Activated B cell treated with CpG ODN at 0.5 μM for 24 hours (primary cell): ENCODE data around the gene PDE1A. TPM values are rescaled to one million over a fixed set of nuclear protein-coding genes. Genes with fewer than 3 reads are reported as not detected.

Experiments
- ATAC-seq: fragments of 200-7000 bp; cut with Tn5 transposase; one replicate; pipeline ENCODE4 v1.10.0; 2021; ENCODE audit warnings: low read depth, mild to moderate bottlenecking, moderate library complexity
- CTCF ChIA-PET: fragments of 350-600 bp; sonication (Branson Sonifier 250); formaldehyde crosslinking; loops from one replicate; lab custom pipeline; 2021; ENCODE audit warnings: antibody characterized with exemption; lab: Charles Lee
- POLR2A ChIA-PET: fragments of 350-600 bp; sonication (Branson Sonifier 250); formaldehyde crosslinking; loops from one replicate; lab custom pipeline; 2021; ENCODE audit warnings: antibody characterized with exemption; lab: Charles Lee
- DNase-seq: peaks from one replicate; pipeline ENCODE4 v3.0.0; 2022
- H3K27ac Mint-ChIP-seq: one replicate; pipeline ENCODE4 v1.8.0; 2020; ENCODE audit warnings: mixed read lengths
- H3K27me3 Mint-ChIP-seq: one replicate; pipeline ENCODE4 v1.8.0; 2021; ENCODE audit warnings: mixed read lengths
- H3K36me3 Mint-ChIP-seq: one replicate; pipeline ENCODE4 v1.8.0; 2021; ENCODE audit warnings: low read depth, mixed read lengths
- H3K4me1 Mint-ChIP-seq: one replicate; pipeline ENCODE4 v1.8.0; 2021; ENCODE audit warnings: mixed read lengths
- H3K4me3 Mint-ChIP-seq: one replicate; pipeline ENCODE4 v1.8.0; 2020; ENCODE audit warnings: mild to moderate bottlenecking, mixed read lengths
- H3K9me3 Mint-ChIP-seq: one replicate; pipeline ENCODE4 v1.8.0; 2020; ENCODE audit warnings: mixed read lengths
- CTCF ChIP-seq: fragments of 200-600 bp; IDR thresholded peaks from one replicate; pipeline ENCODE4 v1.8.0; 2022; ENCODE audit warnings: antibody characterized with exemption, mild to moderate bottlenecking
- intact Hi-C: fragments of 100-400 bp; cut with micrococcal nuclease; formaldehyde crosslinking; loops from one replicate; pipeline ENCODE4 v1.15.1; 2024
- total RNA-seq: library from RNA; stranded (reverse); gene quantifications from 2 replicates; pipeline ENCODE4 v1.2.3, GENCODE V29; 2022

Gene PDE1A
- total RNA-seq, 1 donor from 2014 or later, result not detected

GRCh38 chr2:182366628-182367027, 60.2 kb downstream of the PDE1A start:
- intact Hi-C loops, result no loop called here
- Mint-ChIP-seq H3K4me1 (no peaks in the 10 kb centered on the region), H3K9me3 (no peaks in the 10 kb centered on the region), H3K4me3 (no peak overlapping the region), H3K27ac (no peak overlapping the region), H3K36me3 (no peaks in the 10 kb centered on the region), H3K27me3 (no peaks in the 10 kb centered on the region)
- CTCF ChIA-PET, result no interaction called here
- POLR2A ChIA-PET, result no interaction called here
- no peak for TF ChIP-seq CTCF
- DNase-seq, result no peak
- no peak for ATAC-seq

- CTCF ChIA-PET, result no interaction called here
- no peak overlapping the region for H3K4me3 Mint-ChIP-seq
- no peaks in the 10 kb centered on the region for H3K36me3 Mint-ChIP-seq
- TF ChIP-seq CTCF, result no peak
- ATAC-seq (no peak), DNase-seq (no peak)
- POLR2A ChIA-PET, result no interaction called here
- H3K27me3 Mint-ChIP-seq, result no peaks in the 10 kb centered on the region
- no peak overlapping the region for H3K27ac Mint-ChIP-seq
- intact Hi-C loops, result no loop called here
- H3K4me1 Mint-ChIP-seq, result no peaks in the 10 kb centered on the region
- H3K9me3 Mint-ChIP-seq, result no peaks in the 10 kb centered on the region
Measured at GRCh38 chr2:182365855-182366254, 61.0 kb downstream of the PDE1A start.

GRCh38 chr2:182361477-182361876, 65.4 kb downstream of the PDE1A start:
- H3K27ac Mint-ChIP-seq, result no peak overlapping the region
- no peak for TF ChIP-seq CTCF
- ATAC-seq (no peak), DNase-seq (no peak)
- ChIA-PET POLR2A (no interaction called here), CTCF (no interaction called here)
- H3K4me3 Mint-ChIP-seq, result no peak overlapping the region
- no peaks in the 10 kb centered on the region for H3K9me3 Mint-ChIP-seq
- no peaks in the 10 kb centered on the region for H3K4me1 Mint-ChIP-seq
- no peaks in the 10 kb centered on the region for H3K36me3 Mint-ChIP-seq
- intact Hi-C loops, result no loop called here
- no peaks in the 10 kb centered on the region for H3K27me3 Mint-ChIP-seq

- ATAC-seq (no peak), DNase-seq (no peak)
- Mint-ChIP-seq H3K27ac (no peak overlapping the region), H3K4me1 (no peaks in the 10 kb centered on the region), H3K9me3 (no peaks in the 10 kb centered on the region), H3K36me3 (no peaks in the 10 kb centered on the region), H3K27me3 (no peaks in the 10 kb centered on the region), H3K4me3 (no peak overlapping the region)
- CTCF ChIA-PET, result no interaction called here
- POLR2A ChIA-PET, result no interaction called here
- TF ChIP-seq CTCF, result no peak
- intact Hi-C loops, result no loop called here
Measured at GRCh38 chr2:182360663-182361260, 66.1 kb downstream of the PDE1A start.

GRCh38 chr2:182359990-182360662, 66.7 kb downstream of the PDE1A start:
- H3K4me3 Mint-ChIP-seq, result no peak overlapping the region
- H3K9me3 Mint-ChIP-seq, result no peaks in the 10 kb centered on the region
- no peaks in the 10 kb centered on the region for H3K4me1 Mint-ChIP-seq
- DNase-seq (no peak), ATAC-seq (no peak)
- no peaks in the 10 kb centered on the region for H3K27me3 Mint-ChIP-seq
- POLR2A ChIA-PET, result no interaction called here
- CTCF ChIA-PET, result no interaction called here
- no peaks in the 10 kb centered on the region for H3K36me3 Mint-ChIP-seq
- H3K27ac Mint-ChIP-seq, result no peak overlapping the region
- no peak for TF ChIP-seq CTCF
- intact Hi-C loops, result no loop called here
